H1 (cell line): ENCODE data around the gene PLPP7. TPM values are rescaled to one million over a fixed set of nuclear protein-coding genes. Genes with fewer than 3 reads are reported as not detected.

Experiments used
- CTCF ChIA-PET: fragments of 300-600 bp; sonication (Branson Sonifier 250); formaldehyde crosslinking; loops from one replicate; lab custom pipeline; 2021; ENCODE audit not compliant: partially characterized antibody; lab: Charles Lee
- POLR2A ChIA-PET: fragments of 300-600 bp; sonication (Branson Sonifier 250); formaldehyde crosslinking; loops from one replicate; lab custom pipeline; 2021; ENCODE audit warnings: inconsistent platforms; ENCODE audit not compliant: partially characterized antibody; lab: Charles Lee
- DNase-seq, 2 experiments: peaks; one replicate each; pipeline versions ENCODE4 v3.0.0 to v3.0.0-alpha.2; 2010 to 2022; ENCODE audit warnings: low spot score in 2 of 2, low read depth in 1 of 2, mixed read lengths in 1 of 2
- FAIRE-seq: peaks from 2 replicates; lab custom pipeline; 2011; peaks lifted over from hg19 to GRCh38; lab: Jason Lieb, UNC
- H2AFZ ChIP-seq: 2 replicates; pipeline ENCODE4 v1.8.1; 2012; ENCODE audit warnings: low read length, inconsistent platforms
- H2AK5ac ChIP-seq: 2 replicates; pipeline ENCODE4 v1.6.1; 2013; ENCODE audit warnings: low read depth, low read length
- H2BK120ac ChIP-seq: replicated peaks from 2 replicates; pipeline ENCODE3; 2013; ENCODE audit warnings: low read depth, low read length, inconsistent platforms
- H2BK12ac ChIP-seq: 2 replicates; pipeline ENCODE4 v1.6.1; 2013; ENCODE audit warnings: low read depth, low read length
- H2BK15ac ChIP-seq: 2 replicates; pipeline ENCODE4 v1.6.1; 2013; ENCODE audit warnings: low read length
- H2BK20ac ChIP-seq: 2 replicates; pipeline ENCODE4 v1.6.1; 2013; ENCODE audit warnings: low read length
- H2BK5ac ChIP-seq: 2 replicates; pipeline ENCODE4 v1.6.1; 2013; ENCODE audit warnings: low read depth, low read length
- H3K14ac ChIP-seq: 2 replicates; pipeline ENCODE4 v1.6.1; 2013; ENCODE audit warnings: inconsistent platforms; ENCODE audit not compliant: insufficient read length
- H3K18ac ChIP-seq: 2 replicates; pipeline ENCODE4 v1.6.1; 2013; ENCODE audit warnings: low read length; ENCODE audit errors: extremely low read depth
- H3K23ac ChIP-seq: 2 replicates; pipeline ENCODE4 v1.6.1; 2013; ENCODE audit warnings: inconsistent platforms; ENCODE audit not compliant: insufficient read length
- H3K23me2 ChIP-seq: 2 replicates; pipeline ENCODE4 v1.6.1; 2013; ENCODE audit warnings: low read depth, low read length
- H3K27ac ChIP-seq: 2 replicates; pipeline ENCODE4 v1.6.1; 2011; ENCODE audit warnings: low read depth, low read length, inconsistent platforms
- H3K27me3 ChIP-seq, 4 experiments: replicated peaks in 1 of 4; 1 replicate in 1 of 4; 2 replicates in 3 of 4; pipeline versions ENCODE4 v1.6.1 to v1.8.1; 2011 to 2013; ENCODE audit warnings: low read length in 3 of 4, mild to moderate bottlenecking in 3 of 4, inconsistent platforms in 2 of 4, mixed read lengths in 2 of 4, moderate library complexity in 1 of 4; ENCODE audit not compliant: control insufficient read depth in 3 of 4, insufficient read depth in 3 of 4; ENCODE audit errors: extremely low read depth in 1 of 4
- H3K36me3 ChIP-seq, 4 experiments: 2 replicates each; pipeline versions ENCODE4 v1.6.1 to v1.8.1; 2011 to 2013; ENCODE audit warnings: mild to moderate bottlenecking in 4 of 4, low read length in 3 of 4, moderate library complexity in 2 of 4, control low read depth in 1 of 4, inconsistent platforms in 1 of 4; ENCODE audit not compliant: insufficient read depth in 4 of 4, control insufficient read depth in 2 of 4
- H3K4ac ChIP-seq: replicated peaks from 2 replicates; pipeline ENCODE3; 2013; ENCODE audit warnings: low read length, low read depth, mixed read lengths, inconsistent platforms; ENCODE audit not compliant: insufficient read length
- H3K4me1 ChIP-seq, 4 experiments: replicated peaks in 1 of 4; 1 replicate in 1 of 4; 2 replicates in 3 of 4; pipeline versions ENCODE4 v1.6.1 to v1.8.1; 2011 to 2013; ENCODE audit warnings: low read length in 3 of 4, inconsistent platforms in 2 of 4, mixed read lengths in 1 of 4; ENCODE audit not compliant: insufficient read depth in 4 of 4, control insufficient read depth in 3 of 4
- H3K4me2 ChIP-seq, 2 experiments: 2 replicates each; pipeline versions ENCODE4 v1.6.1 to v1.8.1; 2011 to 2013; ENCODE audit warnings: low read depth in 2 of 2, low read length in 2 of 2, control low read depth in 1 of 2, inconsistent platforms in 1 of 2, mild to moderate bottlenecking in 1 of 2; ENCODE audit not compliant: insufficient read depth in 1 of 2
- H3K4me3 ChIP-seq, 4 experiments: fragments of 200-600, 300-600 bp in 1 of 4; sonication (generic), shearing (Covaris generic), sonication (Bioruptor Twin) in 1 of 4; 2 replicates each; pipeline versions ENCODE4 v1.5.1 to v1.8.1; 2011 to 2016; ENCODE audit warnings: low read length in 4 of 4, low read depth in 3 of 4, control low read depth in 2 of 4, inconsistent platforms in 2 of 4, mild to moderate bottlenecking in 2 of 4, mixed read lengths in 1 of 4, moderate library complexity in 1 of 4; ENCODE audit not compliant: insufficient read depth in 2 of 4; ENCODE audit errors: extremely low read depth in 1 of 4
- H3K56ac ChIP-seq: replicated peaks from 2 replicates; pipeline ENCODE3; 2013; ENCODE audit warnings: low read depth, mild to moderate bottlenecking, mixed read lengths, low read length, inconsistent platforms; ENCODE audit not compliant: insufficient read length
- H3K79me1 ChIP-seq: 2 replicates; pipeline ENCODE4 v1.6.1; 2013; ENCODE audit warnings: low read depth, low read length, control low read depth
- H3K79me2 ChIP-seq, 2 experiments: 2 replicates each; pipeline versions ENCODE4 v1.6.1 to v1.8.1; 2012 to 2013; ENCODE audit warnings: low read length in 2 of 2, mild to moderate bottlenecking in 2 of 2, inconsistent platforms in 1 of 2; ENCODE audit not compliant: insufficient read depth in 2 of 2, control insufficient read depth in 1 of 2
- H3K9ac ChIP-seq, 4 experiments: replicated peaks in 1 of 4; 1 replicate in 1 of 4; 2 replicates in 3 of 4; pipeline versions ENCODE4 v1.6.1 to v1.8.1; 2011 to 2013; ENCODE audit warnings: low read depth in 3 of 4, low read length in 3 of 4, control low read depth in 2 of 4, mild to moderate bottlenecking in 2 of 4, moderate library complexity in 2 of 4, inconsistent platforms in 1 of 4; ENCODE audit errors: extremely low read depth in 1 of 4
- H3K9me3 ChIP-seq, 2 experiments: 2 replicates each; pipeline versions ENCODE4 v1.6.1 to v1.8.1; 2012 to 2013; ENCODE audit warnings: mild to moderate bottlenecking in 2 of 2, moderate library complexity in 2 of 2, control low read depth in 1 of 2, inconsistent platforms in 1 of 2, low read depth in 1 of 2, low read length in 1 of 2, mixed read lengths in 1 of 2; ENCODE audit not compliant: insufficient read depth in 2 of 2
- H4K20me1 ChIP-seq, 2 experiments: replicated peaks in 1 of 2; 2 replicates each; pipeline versions ENCODE3 to v1.8.1; 2011 to 2013; ENCODE audit warnings: inconsistent platforms in 2 of 2, low read length in 2 of 2, mild to moderate bottlenecking in 1 of 2; ENCODE audit not compliant: insufficient read depth in 2 of 2, control insufficient read depth in 1 of 2
- H4K5ac ChIP-seq: 2 replicates; pipeline ENCODE4 v1.6.1; 2013; ENCODE audit warnings: low read length, low read depth, mixed read lengths, inconsistent platforms; ENCODE audit not compliant: insufficient read length
- H4K8ac ChIP-seq: 2 replicates; pipeline ENCODE4 v1.8.0; 2013; ENCODE audit warnings: mild to moderate bottlenecking, moderate library complexity, low read length, inconsistent platforms; ENCODE audit not compliant: insufficient read depth; ENCODE audit errors: extremely low read depth
- H4K91ac ChIP-seq: replicated peaks from 2 replicates; pipeline ENCODE3; 2013; ENCODE audit warnings: low read length, mixed read lengths, inconsistent platforms; ENCODE audit not compliant: insufficient read length
- CBX5 ChIP-seq: fragments of 300-800, 300-1000 bp; sonication (generic); IDR thresholded peaks from 2 replicates; pipeline ENCODE4 v1.7.1; 2016; ENCODE audit warnings: antibody characterized with exemption, low read length, low read depth
- CREB1 ChIP-seq: IDR thresholded peaks from 2 replicates; pipeline ENCODE4 v1.6.1; 2012; ENCODE audit warnings: inconsistent platforms
- WGBS, 2 experiments: shearing (Covaris generic) in 1 of 2; methylation state at CpG; one replicate each; pipeline versions ENCODE4 v1.1.6 to v1.1.7; 2013 to 2015; ENCODE audit warnings: low lambda C conversion rate in 2 of 2, mixed read lengths in 2 of 2, inconsistent platforms in 1 of 2, low coverage in 1 of 2, missing lambda C conversion rate in 1 of 2; ENCODE audit not compliant: insufficient replicate concordance in 2 of 2, insufficient coverage in 1 of 2, insufficient read length in 1 of 2; ENCODE audit errors: extremely low coverage in 1 of 2, missing lambda C conversion rate in 1 of 2; 5-methylcytosine and 5-hydroxymethylcytosine counted together
- polyA plus RNA-seq, 7 experiments: library from polyadenylated mRNA; depleted of rRNA in 3 of 7; stranded (reverse) in 5 of 7; unstranded in 2 of 7; fragments of >200 nt in 5 of 7; fragments of 200-250 nt in 2 of 7; gene quantifications; 1 replicate in 5 of 7; 2 replicates in 1 of 7; 4 replicates in 1 of 7; pipeline versions ENCODE4 v1.2.1 to v1.2.3, GENCODE V29; 2011 to 2013; ENCODE audit warnings: missing spikeins in 2 of 7, mixed read lengths in 2 of 7
- total RNA-seq: library from RNA; stranded (reverse); fragmentation: NEBNext Ultra II Directional; extraction: Animal tissue kit (Norgen Biotek cat#: 25700); gene quantifications from 2 replicates; pipeline ENCODE4 v1.2.1, GENCODE V29; 2021

The PLPP7 gene
- total and polyA plus RNA-seq, 2 of the 8 experiments (the other 6 are each of a cell fraction or from before 2014, with no cell fraction given) = 3.4 to 3.9 TPM

GRCh38 chr9:131299346-131299960 is 9.9 kb downstream of the PLPP7 start:
- TF ChIP-seq CBX5 = no peak
- no peak for TF ChIP-seq CREB1
- no peak overlapping the region for H4K8ac ChIP-seq
- H4K5ac ChIP-seq = no peak overlapping the region
- H4K20me1 ChIP-seq = no peaks in the 10 kb centered on the region
- no peak overlapping the region for H3K9ac ChIP-seq
- ChIA-PET CTCF (interaction anchor here (0.8 to 2.4 kb wide), 5 partner anchors 8 to 85 kb away, joined by 3 to 8 read pairs (median 4); partner anchors contain the start of gene PLPP7), POLR2A (interaction anchor here (1.1 kb wide), 1 partner anchor 137 kb away, joined by 5 read pairs; no protein-coding TSS in a partner anchor)
- no peak overlapping the region for H2BK5ac ChIP-seq
- no peak overlapping the region for H2AFZ ChIP-seq
- no peak overlapping the region for H2BK20ac ChIP-seq
- DNase-seq (no peak), FAIRE-seq (no peak)
- no peak overlapping the region for H3K14ac ChIP-seq
- H3K9me3 ChIP-seq = no peaks in the 10 kb centered on the region
- H3K23ac ChIP-seq = no peak overlapping the region
- H3K56ac ChIP-seq = no peak overlapping the region
- H3K4me3 ChIP-seq = no peak overlapping the region
- H3K4me2 ChIP-seq = no peak overlapping the region
- no peaks in the 10 kb centered on the region for H3K23me2 ChIP-seq
- no peak overlapping the region for H2BK12ac ChIP-seq
- no peak overlapping the region for H3K18ac ChIP-seq
- H2AK5ac ChIP-seq = no peak overlapping the region
- WGBS, 2 experiments = 74% methylated on average over 21 of the region's 22 CpGs; no CpG with 5 or more reads in 1 of the 2 experiments
- H3K79me2 ChIP-seq = no peaks in the 10 kb centered on the region
- no peaks in the 10 kb centered on the region for H3K79me1 ChIP-seq
- no peak overlapping the region for H3K4ac ChIP-seq
- no peaks in the 10 kb centered on the region for H3K36me3 ChIP-seq
- no peak overlapping the region for H3K27ac ChIP-seq
- no peak overlapping the region for H4K91ac ChIP-seq
- no peak overlapping the region for H2BK15ac ChIP-seq
- no peaks in the 10 kb centered on the region for H3K27me3 ChIP-seq
- H2BK120ac ChIP-seq = no peak overlapping the region
- H3K4me1 ChIP-seq = peaks cover 0 to 5% (median 3%) of the 10 kb centered on the region in 4 experiments; a peak in 2 of 7 replicates
